Upper lobe of right lung (tissue), 1 donor: ENCODE data around the gene SNN. TPM values are rescaled to one million over a fixed set of nuclear protein-coding genes. Genes with fewer than 3 reads are reported as not detected.
A peak's percentile ranks its signal among the peaks of the same experiment; 100 is the strongest.

Experiments used
- ATAC-seq: fragments of 200-7000 bp; cut with Tn5 transposase; one replicate; pipeline ENCODE4 v1.9.1; 2020; ENCODE audit warnings: mild to moderate bottlenecking, moderate library complexity
- DNase-seq: peaks from one replicate; pipeline ENCODE4 v3.0.0-alpha.2; 2020
- H3K27ac ChIP-seq: fragments of 200-600 bp; one replicate; pipeline ENCODE4 v1.8.0; 2022
- H3K27me3 ChIP-seq: fragments of 200-600 bp; one replicate; pipeline ENCODE4 v1.8.0; 2022; ENCODE audit warnings: mild to moderate bottlenecking
- H3K36me3 ChIP-seq: fragments of 200-600 bp; one replicate; pipeline ENCODE4 v1.8.0; 2022
- H3K4me1 ChIP-seq: fragments of 200-600 bp; one replicate; pipeline ENCODE4 v1.8.0; 2022
- H3K4me3 ChIP-seq: fragments of 200-600 bp; one replicate; pipeline ENCODE4 v1.8.0; 2022; ENCODE audit warnings: mild to moderate bottlenecking
- H3K9me3 ChIP-seq: fragments of 200-600 bp; one replicate; pipeline ENCODE4 v1.8.0; 2022
- CTCF ChIP-seq: fragments of 200-600 bp; IDR thresholded peaks from one replicate; pipeline ENCODE4 v1.8.0; 2022; ENCODE audit warnings: antibody characterized with exemption
- intact Hi-C: fragments of 100-400 bp; cut with DNase I; formaldehyde crosslinking; loops from one replicate; pipeline ENCODE4 v1.11.0; 2022
- total RNA-seq: library from RNA; stranded (reverse); fragmentation: NEBNext Ultra II Directional; extraction: Animal tissue kit (Norgen Biotek cat#: 25700); gene quantifications from one replicate; pipeline ENCODE4 v1.2.1, GENCODE V29; 2021
- donor health status: DM: no; HTN: yes; CAD: no; lungs with severe emphysema.

The SNN gene
- total RNA-seq, 1 donor from 2014 or later: 31.1 TPM

DNA sequence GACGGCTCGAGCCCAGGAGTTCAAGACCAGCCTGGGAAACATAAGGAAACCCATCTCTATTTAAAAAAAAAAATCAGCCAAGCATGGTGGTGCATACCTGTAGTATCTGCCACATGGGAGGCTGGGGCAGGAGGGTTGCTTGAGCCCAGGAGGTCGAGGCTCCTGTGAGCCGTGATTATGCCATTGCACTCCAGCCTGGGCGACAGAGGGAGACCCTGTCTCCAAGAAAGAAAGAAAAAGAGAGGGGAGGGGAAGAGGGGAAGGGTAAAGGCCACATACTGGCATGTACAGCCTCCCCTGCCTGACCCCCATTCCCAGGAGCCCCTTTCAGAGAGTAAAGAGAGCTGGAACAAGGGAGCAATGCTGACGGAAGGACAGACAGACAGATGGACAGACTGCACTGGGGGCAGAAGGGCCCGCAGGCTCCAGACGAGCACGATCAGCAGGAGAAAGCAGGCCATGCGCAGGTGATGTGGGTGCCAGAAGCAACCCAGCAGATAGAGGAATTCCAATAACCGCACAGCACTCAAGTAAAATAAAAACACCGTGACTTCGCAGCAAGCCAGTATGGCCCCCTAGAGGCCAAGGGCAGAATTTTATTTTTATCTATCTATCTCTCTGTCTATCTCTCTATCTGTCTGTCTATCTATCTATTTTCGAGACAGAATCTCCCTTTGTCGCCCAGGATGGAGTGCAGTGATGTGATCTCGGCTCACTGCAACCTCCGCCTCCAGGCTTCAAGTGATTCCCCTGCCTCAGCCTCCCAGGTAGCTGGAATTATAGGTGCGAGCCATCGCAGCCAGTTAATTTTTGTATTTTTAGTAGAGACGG, 27.1 kb upstream of the SNN start:
- Histone ChIP-seq H3K27ac (peak overlapping the region; percentile 92), H3K36me3 (no peaks in the 10 kb centered on the region), H3K4me1 (peaks cover 19% of the 10 kb centered on the region), H3K27me3 (no peaks in the 10 kb centered on the region), H3K9me3 (no peaks in the 10 kb centered on the region), H3K4me3 (no peak overlapping the region)
- DNase-seq (no peak), ATAC-seq (peak; percentile 71)
- peak; percentile 88 for TF ChIP-seq CTCF
- intact Hi-C loops: no loop called here

DNA sequence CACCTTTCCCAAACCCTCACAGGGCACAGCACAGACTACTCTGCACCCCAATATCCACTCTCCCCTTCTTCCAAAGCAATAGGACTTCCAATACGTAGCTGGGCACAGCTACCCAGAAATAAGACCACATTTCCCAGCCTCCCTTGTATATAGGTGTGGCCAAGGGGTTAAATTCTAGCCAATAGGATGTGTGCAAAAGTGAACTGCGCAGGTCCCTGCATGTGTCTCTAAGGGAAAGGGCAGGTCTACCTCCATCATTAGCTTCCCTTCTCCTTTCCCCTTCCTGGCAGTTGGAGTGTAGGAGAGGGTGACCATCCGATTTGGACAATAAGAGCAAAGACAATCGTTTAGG, 25.5 kb upstream of the SNN start:
- no peak for DNase-seq
- Histone ChIP-seq H3K4me3 (no peak overlapping the region), H3K27me3 (no peaks in the 10 kb centered on the region), H3K27ac (no peak overlapping the region), H3K9me3 (no peaks in the 10 kb centered on the region), H3K4me1 (peaks cover 19% of the 10 kb centered on the region), H3K36me3 (no peaks in the 10 kb centered on the region)
- ATAC-seq: no peak
- no peak for TF ChIP-seq CTCF
- intact Hi-C loops: no loop called here

GRCh38 chr16:11649276-11649675, 19.0 kb upstream of the SNN start:
- no peaks in the 10 kb centered on the region for H3K36me3 ChIP-seq
- DNase-seq: no peak
- no peaks in the 10 kb centered on the region for H3K4me1 ChIP-seq
- H3K9me3 ChIP-seq: no peaks in the 10 kb centered on the region
- no peak overlapping the region for H3K4me3 ChIP-seq
- intact Hi-C loops: no loop called here
- H3K27me3 ChIP-seq: no peaks in the 10 kb centered on the region
- no peak overlapping the region for H3K27ac ChIP-seq
- ATAC-seq: no peak
- TF ChIP-seq CTCF: no peak

- H3K36me3 ChIP-seq: no peaks in the 10 kb centered on the region
- intact Hi-C loops: loop anchor here (10.0 kb wide), 1 partner anchor 256 kb away; no protein-coding TSS in a partner anchor
- ATAC-seq: no peak
- no peak overlapping the region for H3K27ac ChIP-seq
- DNase-seq: no peak
- no peaks in the 10 kb centered on the region for H3K9me3 ChIP-seq
- no peaks in the 10 kb centered on the region for H3K27me3 ChIP-seq
- H3K4me1 ChIP-seq: no peaks in the 10 kb centered on the region
- H3K4me3 ChIP-seq: no peak overlapping the region
- TF ChIP-seq CTCF: no peak
Observed at GRCh38 chr16:11650641-11651591, 17.3 kb upstream of the SNN start.

DNA sequence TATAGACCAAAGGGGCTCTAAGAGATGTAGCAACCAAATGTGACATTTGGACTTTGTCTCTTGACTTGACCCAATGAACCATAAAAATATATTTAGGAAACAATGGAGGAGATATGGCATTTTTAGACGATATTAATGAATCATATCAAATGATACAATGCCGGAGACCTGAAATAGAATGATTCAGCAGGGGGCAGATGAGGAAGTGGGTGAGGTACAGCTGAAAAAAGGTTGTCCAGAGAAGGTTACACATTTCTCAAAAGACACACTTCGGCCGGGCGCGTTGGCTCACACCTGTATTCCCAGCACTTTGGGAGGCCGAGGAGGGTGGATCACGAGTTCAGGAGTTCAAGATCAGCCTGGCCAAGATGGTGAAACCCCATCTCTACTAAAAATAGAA, 16.5 kb upstream of the SNN start:
- intact Hi-C loops: loop anchor here (10.0 kb wide), 1 partner anchor 257 kb away; no protein-coding TSS in a partner anchor
- no peak for DNase-seq

More for the DNA sequence above, 16.5 kb upstream of the SNN start:
- no peak for ATAC-seq
- no peaks in the 10 kb centered on the region for H3K27me3 ChIP-seq
- no peak for TF ChIP-seq CTCF
- no peaks in the 10 kb centered on the region for H3K9me3 ChIP-seq
- no peak overlapping the region for H3K4me3 ChIP-seq
- H3K36me3 ChIP-seq: no peaks in the 10 kb centered on the region
- H3K4me1 ChIP-seq: no peaks in the 10 kb centered on the region
- no peak overlapping the region for H3K27ac ChIP-seq
